Measurements from ENCODE around the gene TCTN3.
"Not testable (repeated sequence)": the region's sequence is repeated elsewhere in the genome, so short reads cannot be mapped to it uniquely, and the experiment has no call there.

Gene TCTN3

DNA sequence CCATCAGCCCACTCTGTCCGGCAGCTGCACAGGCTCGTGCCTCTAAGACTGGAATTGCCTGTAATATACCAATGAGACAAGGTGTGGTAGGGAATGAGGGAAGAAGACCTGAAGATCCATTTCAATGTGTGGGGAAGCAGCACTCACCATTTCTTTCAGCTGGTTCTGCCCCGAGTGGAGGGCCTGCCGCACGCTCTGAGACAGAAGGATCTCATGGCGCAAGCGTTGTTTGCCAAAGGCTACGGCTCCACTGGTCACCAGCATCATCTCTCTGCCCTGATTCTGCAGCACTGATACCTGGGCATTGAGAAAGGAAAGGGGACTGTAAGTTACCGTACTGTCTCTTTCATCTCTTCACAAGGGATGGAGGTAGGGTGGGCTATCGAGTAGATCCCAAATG is 56.6 kb downstream of the TCTN3 start:
- Mint-ChIP-seq H3K27ac (no peak overlapping the region), H3K9me3 (no peaks in the 10 kb centered on the region), H3K36me3 (peaks cover 48% of the 10 kb centered on the region), H3K4me3 (no peak overlapping the region), H3K4me1 (no peaks in the 10 kb centered on the region), H3K27me3 (no peaks in the 10 kb centered on the region)
- no peak for DNase-seq
- CTCF ChIA-PET = no interaction called here

DNA sequence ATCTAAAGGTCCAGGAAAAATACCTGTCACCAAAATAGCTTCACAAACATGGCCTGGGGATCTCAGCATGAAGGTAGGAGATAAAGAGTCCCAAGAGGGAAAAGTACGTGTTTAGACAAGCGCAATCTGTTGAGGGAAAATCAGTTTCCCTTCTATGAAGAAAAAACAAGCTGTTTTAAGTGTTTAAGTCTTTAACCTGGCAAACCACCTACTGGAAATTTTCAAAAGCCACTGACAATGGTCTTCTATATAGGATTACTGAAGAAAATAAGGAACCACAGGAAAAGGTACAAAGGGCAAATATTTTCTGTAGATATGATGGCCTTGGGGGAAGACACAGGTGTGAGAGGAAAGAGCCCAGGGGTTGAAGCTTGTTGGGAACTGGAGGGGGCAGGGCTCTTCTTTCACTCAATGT is 58.4 kb downstream of the TCTN3 start:
- CTCF ChIA-PET = no interaction called here

DNA sequence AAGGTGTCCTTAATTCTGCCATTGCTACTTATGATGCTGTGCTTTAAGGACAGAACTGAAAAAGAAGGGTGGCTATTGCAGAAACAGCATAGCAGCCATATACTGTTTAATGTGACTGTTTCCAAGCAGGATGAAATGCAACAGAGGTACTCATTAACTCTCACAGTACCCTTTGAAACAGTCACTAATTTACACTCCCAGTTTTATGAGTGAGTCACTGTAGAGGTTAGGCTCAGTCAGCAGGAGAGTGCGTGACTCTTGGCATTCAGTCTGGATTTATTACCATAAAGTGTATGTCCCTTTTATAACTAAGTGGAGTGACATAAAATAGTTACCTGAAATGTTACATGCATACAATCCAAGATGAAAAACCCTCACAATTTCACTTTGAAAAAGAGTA is 64.9 kb downstream of the TCTN3 start:
- CTCF ChIA-PET = no interaction called here
- Mint-ChIP-seq H3K4me3 (no peak overlapping the region), H3K9me3 (no peaks in the 10 kb centered on the region), H3K4me1 (peaks cover 3% of the 10 kb centered on the region), H3K36me3 (peaks cover 52% of the 10 kb centered on the region), H3K27ac (no peak overlapping the region), H3K27me3 (no peaks in the 10 kb centered on the region)
- DNase-seq = no peak

More for the DNA sequence above, 58.4 kb downstream of the TCTN3 start:
- Mint-ChIP-seq H3K4me1 (no peaks in the 10 kb centered on the region), H3K27me3 (no peaks in the 10 kb centered on the region), H3K9me3 (no peaks in the 10 kb centered on the region), H3K36me3 (peaks cover 53% of the 10 kb centered on the region), H3K4me3 (no peak overlapping the region), H3K27ac (no peak overlapping the region)
- no peak for DNase-seq

DNA sequence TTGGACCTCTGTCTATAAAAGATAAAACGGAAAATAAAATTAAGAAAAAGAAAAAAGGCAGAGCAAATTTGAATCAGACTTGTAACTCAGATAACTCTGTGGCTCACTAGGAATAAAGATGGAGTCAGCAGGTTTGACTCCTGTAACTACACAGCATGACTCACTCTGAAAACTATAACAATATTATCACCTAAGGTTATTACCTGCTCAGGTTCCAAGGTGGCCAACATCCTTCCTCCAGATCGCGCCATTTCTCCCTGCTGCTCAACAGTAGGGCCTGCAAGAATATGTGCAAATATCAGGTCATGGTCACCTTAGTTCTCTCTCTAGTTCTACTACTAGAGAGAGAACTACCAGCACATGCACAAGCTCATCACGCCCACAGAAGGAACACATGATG is 67.2 kb downstream of the TCTN3 start:
- Mint-ChIP-seq H3K4me3 (no peak overlapping the region), H3K9me3 (no peaks in the 10 kb centered on the region), H3K36me3 (peaks cover 36% of the 10 kb centered on the region), H3K27ac (no peak overlapping the region), H3K27me3 (no peaks in the 10 kb centered on the region), H3K4me1 (peaks cover 3% of the 10 kb centered on the region)
- CTCF ChIA-PET = no interaction called here
- DNase-seq = no peak

DNA sequence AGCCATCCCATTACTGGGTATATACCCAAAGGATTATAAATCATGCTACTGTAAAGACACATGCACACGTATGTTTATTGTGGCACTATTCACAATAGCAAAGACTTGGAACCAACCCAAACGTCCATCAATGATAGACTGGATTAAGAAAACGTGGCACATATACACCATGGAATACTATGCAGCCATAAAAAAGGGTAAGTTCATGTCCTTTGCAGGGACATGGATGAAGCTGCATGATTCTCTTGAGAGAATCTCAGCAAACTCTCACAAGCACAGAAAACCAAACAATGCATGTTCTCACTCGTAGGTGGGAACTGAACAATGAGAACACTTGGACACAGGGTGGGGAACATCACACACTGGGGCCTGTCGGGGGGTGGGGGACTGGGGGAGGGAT is 73.3 kb downstream of the TCTN3 start:
- not testable (repeated sequence) for H3K4me3 Mint-ChIP-seq, H3K27ac Mint-ChIP-seq, H3K4me1 Mint-ChIP-seq, H3K9me3 Mint-ChIP-seq, DNase-seq, H3K27me3 Mint-ChIP-seq
- CTCF ChIA-PET = interaction anchor here (0.6 kb wide), 1 partner anchor 183 kb away, joined by 4 read pairs; no protein-coding TSS in a partner anchor
- H3K36me3 Mint-ChIP-seq = peaks cover 55% of the 10 kb centered on the region

DNA sequence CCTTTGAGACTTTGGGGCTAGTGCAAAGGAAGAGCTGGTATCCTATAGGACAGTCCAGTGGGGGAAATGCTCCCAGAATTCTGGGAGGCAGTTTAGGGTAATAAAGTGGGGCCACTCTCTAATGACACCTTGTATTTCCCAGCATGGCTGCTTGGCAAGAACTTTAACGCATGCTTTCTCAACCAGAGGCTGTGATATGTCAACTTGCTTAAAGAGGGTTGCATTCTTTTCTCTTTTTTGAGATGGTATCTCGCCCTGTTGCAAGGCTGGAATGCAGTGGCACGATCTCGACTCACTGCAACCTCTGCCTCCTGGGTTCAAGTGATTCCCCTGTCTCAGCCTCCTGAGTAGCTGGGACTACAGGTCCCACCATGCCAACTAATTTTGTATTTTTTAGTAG is 75.6 kb downstream of the TCTN3 start:
- peaks cover 60% of the 10 kb centered on the region for H3K36me3 Mint-ChIP-seq
- CTCF ChIA-PET = no interaction called here
- H3K27ac Mint-ChIP-seq = no peak overlapping the region
- no peaks in the 10 kb centered on the region for H3K9me3 Mint-ChIP-seq
- H3K4me3 Mint-ChIP-seq = no peak overlapping the region
- no peak for DNase-seq
- H3K27me3 Mint-ChIP-seq = no peaks in the 10 kb centered on the region
- no peaks in the 10 kb centered on the region for H3K4me1 Mint-ChIP-seq

DNA sequence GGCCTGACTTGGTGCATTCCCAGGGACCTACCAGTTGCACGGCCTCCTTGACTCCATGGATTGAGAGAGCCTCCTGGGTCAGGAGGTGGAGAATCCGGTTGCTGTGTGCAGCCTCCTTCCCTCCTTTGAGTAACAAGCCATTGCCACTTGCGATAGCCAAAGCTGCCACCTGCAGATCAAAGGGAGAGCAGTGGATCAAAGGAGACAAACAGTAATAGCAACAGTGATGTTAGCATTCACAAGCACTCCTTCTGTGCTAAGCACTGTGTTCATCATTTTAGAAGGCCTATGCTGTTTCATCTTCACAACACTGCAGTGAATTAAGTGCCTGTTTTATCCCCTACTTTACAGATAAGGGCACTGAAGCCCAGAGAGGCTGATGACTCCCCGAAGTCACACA is 77.3 kb downstream of the TCTN3 start:
- CTCF ChIA-PET = no interaction called here

More for the DNA sequence above, 77.3 kb downstream of the TCTN3 start:
- Mint-ChIP-seq H3K27me3 (no peaks in the 10 kb centered on the region), H3K9me3 (no peaks in the 10 kb centered on the region), H3K27ac (no peak overlapping the region), H3K4me1 (no peaks in the 10 kb centered on the region), H3K4me3 (no peak overlapping the region), H3K36me3 (peaks cover 67% of the 10 kb centered on the region)
- DNase-seq = no peak

Measured in activated naive CD4-positive, alpha-beta T cell treated with anti-CD3 and anti-CD28 coated beads, Interleukin-2, amount 10 ng/mL, durations not matched to agents 7 days and 5 days (primary cell).